ENCODE data around the gene SEMA3G. TPM values are rescaled to one million over a fixed set of nuclear protein-coding genes. Genes with fewer than 3 reads are reported as not detected.

SEMA3G gene
- total RNA-seq (10 to 100 TPM in 1 of 4 donors, 1 to 10 TPM in 3; 4.7 to 13.1 (median 8.3) TPM), polyA plus RNA-seq (11.2 TPM)
- long read RNA-seq, donor 1, partial matches to known transcripts = 37 of 39 reads
- long read RNA-seq, donor 1, other reads (novel, unspliced or antisense) = 2 of 39 reads
- long read RNA-seq, donor 2, partial matches to known transcripts = 13 of 15 reads
- long read RNA-seq, donor 2, other reads (novel, unspliced or antisense) = 2 of 15 reads
- long read RNA-seq, donor 3, full-length matches to known transcripts = 3 of 57 reads
- long read RNA-seq, donor 3, partial matches to known transcripts = 46 of 57 reads
- long read RNA-seq, donor 3, other reads (novel, unspliced or antisense) = 8 of 57 reads
- long read RNA-seq, donor 4, full-length matches to known transcripts = 1 of 24 reads
- long read RNA-seq, donor 4, partial matches to known transcripts = 18 of 24 reads
- long read RNA-seq, donor 4, other reads (novel, unspliced or antisense) = 5 of 24 reads

DNA sequence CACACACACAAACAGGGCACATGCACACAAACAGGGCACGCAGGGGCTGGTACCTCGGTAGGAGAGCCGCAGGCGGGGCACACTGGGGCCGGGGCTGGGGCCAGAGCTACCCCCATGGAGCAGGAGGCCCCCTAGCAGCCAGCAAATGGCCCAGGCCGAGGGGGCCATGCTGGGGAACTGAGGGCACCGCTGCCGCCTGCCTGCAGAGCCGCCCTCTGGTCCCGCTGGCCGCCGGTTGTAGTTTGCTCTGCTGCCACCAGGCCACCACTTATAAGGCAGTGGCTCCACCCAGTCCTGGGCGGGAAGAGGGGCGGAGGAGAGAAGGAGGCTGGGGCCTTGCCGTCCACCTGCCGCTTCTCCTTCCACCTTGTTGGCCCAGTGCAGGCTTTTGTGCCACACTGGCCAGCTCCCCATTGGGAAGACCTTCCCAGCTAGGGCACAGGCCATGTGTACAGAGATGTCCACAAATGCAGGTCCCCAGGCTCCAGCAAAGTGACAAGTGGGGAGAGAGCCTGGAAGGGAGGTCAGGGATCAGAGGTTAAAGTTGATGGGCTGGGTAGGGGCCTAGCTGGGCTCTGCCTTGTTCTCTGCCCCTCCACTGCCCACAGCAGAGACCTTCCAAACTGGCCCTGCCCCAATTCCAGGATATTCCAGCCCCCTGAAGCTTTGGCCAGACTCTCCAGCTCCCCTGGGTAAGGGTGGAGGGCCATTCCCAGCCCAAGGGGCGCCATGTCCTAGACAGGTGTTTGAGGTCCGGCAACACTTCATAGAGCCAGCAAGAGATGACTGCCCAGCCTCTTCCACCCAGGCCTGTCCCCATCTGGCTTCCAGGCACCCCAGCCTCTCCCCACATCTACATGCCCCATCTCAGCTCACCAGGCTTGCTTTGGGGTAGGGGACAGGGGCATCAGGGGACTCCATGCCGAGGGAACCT lies at the start of gene SEMA3G:
TSS of gene SEMA3G (minus strand) at position 244 of the 934 bp plus-strand sequence. CDS start at position 168, 76 bp downstream.
- Histone ChIP-seq H3K4me3 (ENCODE audit: low read length) (no peak within 1 kb of the TSS), H3K9me3 (ENCODE audit: control insufficient read depth, low read length) (no peaks in the 10 kb centered on the region), H3K27me3 (ENCODE audit: control insufficient read depth, insufficient read depth) (no peaks in the 10 kb centered on the region), H3K27ac (ENCODE audit: low read length) (no peak within 1 kb of the TSS), H3K4me1 (ENCODE audit: control insufficient read depth, insufficient read depth, low read length) (peaks cover 5% of the 10 kb centered on the region)
- DNase-seq (peak; percentile 76 to 90 (median 89)), ATAC-seq (peak; percentile 59 to 68)
- WGBS = 32% methylated on average over 19 of the region's 19 CpGs
- intact Hi-C loops (cut with DNase I) = no loop called here

DNA sequence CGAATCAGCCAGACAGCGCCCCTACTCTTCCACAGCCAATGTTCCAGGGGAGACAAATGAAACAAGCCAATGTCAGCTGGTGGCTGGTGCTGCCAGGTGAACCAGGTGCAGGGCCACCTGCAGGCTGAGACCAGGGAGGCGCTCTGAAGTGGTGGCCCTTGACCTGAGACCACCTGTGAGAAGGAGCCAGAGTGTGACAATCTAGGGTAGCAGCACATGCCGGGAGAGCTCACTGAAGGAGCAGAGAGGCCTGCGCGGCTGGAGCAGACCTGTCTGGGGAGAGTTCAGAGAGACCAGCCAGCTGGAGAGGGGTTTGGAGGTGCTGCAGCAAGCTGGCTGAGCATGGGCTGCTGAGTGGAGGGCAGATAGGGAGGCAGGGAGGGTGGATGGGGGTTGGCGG lies 49.5 kb upstream of the SEMA3G start:
- Histone ChIP-seq H3K9me3 (ENCODE audit: control insufficient read depth, low read length) (no peaks in the 10 kb centered on the region), H3K27me3 (ENCODE audit: control insufficient read depth, insufficient read depth) (no peaks in the 10 kb centered on the region), H3K4me3 (ENCODE audit: low read length) (no peak overlapping the region), H3K27ac (ENCODE audit: low read length) (peak overlapping the region; percentile 3), H3K4me1 (ENCODE audit: control insufficient read depth, insufficient read depth, low read length) (peaks cover 7% of the 10 kb centered on the region)
- intact Hi-C loops (cut with DNase I) = no loop called here
- DNase-seq (no peak), ATAC-seq (no peak)
- 74% methylated on average over 7 of the region's 7 CpGs for WGBS

DNA sequence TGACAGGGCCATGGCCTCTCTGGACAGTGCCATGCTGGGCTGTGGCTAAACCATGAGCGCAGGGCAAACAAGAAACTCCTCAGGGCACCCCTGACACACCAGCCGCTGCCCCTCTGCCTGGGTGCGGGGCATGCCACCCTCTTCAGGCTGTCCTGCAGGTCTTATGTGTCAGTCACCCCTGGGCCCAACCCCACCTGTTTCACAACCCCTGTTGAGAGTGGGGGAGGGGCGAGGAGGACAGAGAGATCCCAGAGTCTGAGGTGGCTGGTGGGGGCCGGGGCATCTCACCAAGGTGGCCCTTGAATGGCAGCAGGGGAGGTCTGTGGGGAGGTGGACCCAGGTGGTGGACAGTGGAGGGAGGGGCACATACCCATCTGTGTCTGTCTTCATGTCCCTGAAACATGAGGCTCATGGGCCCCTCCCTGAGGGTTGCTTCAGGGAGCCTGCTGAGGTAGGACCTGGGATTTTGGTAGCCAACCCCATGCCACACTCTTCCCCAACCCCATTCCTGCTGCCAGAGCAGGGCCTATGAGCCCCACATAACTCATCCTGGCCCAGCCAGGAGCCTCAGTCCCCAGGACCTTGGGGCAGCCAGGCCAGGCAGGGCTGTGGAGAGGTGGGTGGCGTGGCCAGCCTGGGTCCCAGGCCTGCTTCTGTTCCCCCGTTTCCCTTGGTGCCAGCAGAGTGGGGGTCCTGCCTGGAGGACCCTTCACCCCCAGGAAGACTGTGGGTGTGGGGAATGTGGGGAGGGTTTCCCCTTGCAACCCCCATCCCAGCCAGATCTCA lies 48.5 kb upstream of the SEMA3G start:
- Histone ChIP-seq H3K4me3 (ENCODE audit: low read length) (no peak overlapping the region), H3K4me1 (ENCODE audit: control insufficient read depth, insufficient read depth, low read length) (peaks cover 7% of the 10 kb centered on the region), H3K9me3 (ENCODE audit: control insufficient read depth, low read length) (no peaks in the 10 kb centered on the region), H3K27ac (ENCODE audit: low read length) (no peak overlapping the region), H3K27me3 (ENCODE audit: control insufficient read depth, insufficient read depth) (no peaks in the 10 kb centered on the region)
- no peak for DNase-seq
- WGBS = 92% methylated on average over 7 of the region's 7 CpGs
- ATAC-seq = no peak
- intact Hi-C loops (cut with DNase I) = no loop called here

DNA sequence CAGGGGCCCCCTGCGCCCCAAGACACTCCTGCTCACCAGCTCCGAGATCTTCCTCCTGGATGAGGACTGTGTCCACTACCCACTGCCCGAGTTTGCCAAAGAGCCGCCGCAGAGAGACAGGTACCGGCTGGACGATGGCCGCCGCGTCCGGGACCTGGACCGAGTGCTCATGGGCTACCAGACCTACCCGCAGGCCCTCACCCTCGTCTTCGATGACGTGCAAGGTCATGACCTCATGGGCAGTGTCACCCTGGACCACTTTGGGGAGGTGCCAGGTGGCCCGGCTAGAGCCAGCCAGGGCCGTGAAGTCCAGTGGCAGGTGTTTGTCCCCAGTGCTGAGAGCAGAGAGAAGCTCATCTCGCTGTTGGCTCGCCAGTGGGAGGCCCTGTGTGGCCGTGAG lies 47.2 kb upstream of the SEMA3G start:
- no peak overlapping the region for H3K4me3 ChIP-seq (ENCODE audit: low read length)
- no peak for ATAC-seq
- no peak for DNase-seq
- intact Hi-C loops (cut with DNase I) = no loop called here
- peaks cover 7% of the 10 kb centered on the region for H3K4me1 ChIP-seq (ENCODE audit: control insufficient read depth, insufficient read depth, low read length)
- no peaks in the 10 kb centered on the region for H3K9me3 ChIP-seq (ENCODE audit: control insufficient read depth, low read length)
- WGBS = 92% methylated on average over 21 of the region's 21 CpGs
- no peaks in the 10 kb centered on the region for H3K27me3 ChIP-seq (ENCODE audit: control insufficient read depth, insufficient read depth)
- H3K27ac ChIP-seq (ENCODE audit: low read length) = no peak overlapping the region

DNA sequence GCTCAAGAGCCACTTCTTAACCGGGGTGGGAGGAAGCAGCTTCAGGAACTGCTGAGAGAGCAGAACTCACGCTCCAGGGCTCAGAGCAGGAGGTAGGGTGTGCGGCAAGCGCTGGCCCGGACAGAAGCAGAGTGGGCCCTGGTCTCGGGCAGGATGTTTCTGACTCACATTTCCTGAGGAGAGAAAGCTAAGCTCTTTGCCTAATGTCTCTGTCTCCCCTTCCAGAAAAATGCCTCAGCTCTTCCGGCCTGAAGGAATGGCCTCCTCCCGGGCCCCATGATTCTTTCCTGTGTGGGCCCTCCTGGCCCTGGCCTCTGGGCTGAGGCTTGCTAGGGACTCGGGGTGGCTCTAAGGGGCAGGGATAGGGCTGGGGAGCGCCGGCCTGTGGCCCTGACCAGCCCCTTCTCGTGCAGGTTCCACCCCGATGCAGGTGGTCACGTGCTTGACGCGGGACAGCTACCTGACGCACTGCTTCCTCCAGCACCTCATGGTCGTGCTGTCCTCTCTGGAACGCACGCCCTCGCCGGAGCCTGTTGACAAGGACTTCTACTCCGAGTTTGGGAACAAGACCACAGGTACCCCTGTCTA lies 46.1 kb upstream of the SEMA3G start:
- peak overlapping the region; percentile 48 for H3K27ac ChIP-seq (ENCODE audit: low read length)
- intact Hi-C loops (cut with DNase I) = no loop called here
- peak; percentile 44 to 72 for ATAC-seq
- no peaks in the 10 kb centered on the region for H3K9me3 ChIP-seq (ENCODE audit: control insufficient read depth, low read length)
- WGBS = 64% methylated on average over 23 of the region's 23 CpGs
- H3K27me3 ChIP-seq (ENCODE audit: control insufficient read depth, insufficient read depth) = no peaks in the 10 kb centered on the region
- DNase-seq = peak; percentile 66 to 85 (median 82)
- H3K4me1 ChIP-seq (ENCODE audit: control insufficient read depth, insufficient read depth, low read length) = peaks cover 7% of the 10 kb centered on the region
- H3K4me3 ChIP-seq (ENCODE audit: low read length) = no peak overlapping the region

DNA sequence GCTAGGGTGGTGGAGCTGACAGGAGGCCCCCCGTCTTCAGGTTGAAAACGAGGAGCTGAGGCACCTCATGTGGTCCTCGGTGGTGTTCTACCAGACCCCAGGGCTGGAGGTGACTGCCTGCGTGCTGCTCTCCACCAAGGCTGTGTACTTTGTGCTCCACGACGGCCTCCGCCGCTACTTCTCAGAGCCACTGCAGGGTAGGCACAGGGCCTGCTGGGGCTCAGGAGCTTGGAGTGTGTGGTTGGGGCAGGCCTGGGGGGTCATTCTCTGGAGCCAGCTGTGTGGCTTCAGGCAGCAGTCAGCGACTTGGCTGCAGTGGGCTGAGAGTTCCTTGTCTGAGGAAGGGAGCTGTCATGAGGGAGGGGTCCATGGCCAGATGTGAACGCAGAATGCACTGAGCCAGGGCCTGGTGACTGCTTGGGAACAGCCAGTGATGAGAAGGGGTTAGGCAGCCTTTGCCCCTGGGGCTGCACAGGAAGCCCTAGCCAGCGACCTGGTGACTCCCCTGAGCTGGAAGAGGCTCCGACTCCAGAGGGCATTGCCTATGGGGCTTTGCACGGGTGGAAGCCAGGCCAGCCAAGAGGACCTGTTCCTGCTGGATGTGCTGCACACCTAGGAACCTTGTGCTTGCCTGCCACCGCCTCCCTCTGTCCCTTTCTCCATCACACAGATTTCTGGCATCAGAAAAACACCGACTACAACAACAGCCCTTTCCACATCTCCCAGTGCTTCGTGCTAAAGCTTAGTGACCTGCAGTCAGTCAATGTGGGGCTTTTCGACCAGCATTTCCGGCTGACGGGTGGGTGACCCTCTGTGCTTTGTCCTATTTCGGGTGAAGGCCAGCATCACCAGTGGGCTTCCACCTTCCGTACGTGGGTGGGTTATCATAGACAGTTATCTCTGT lies 45.4 kb upstream of the SEMA3G start:
- ATAC-seq = no peak
- Histone ChIP-seq H3K27me3 (ENCODE audit: control insufficient read depth, insufficient read depth) (no peaks in the 10 kb centered on the region), H3K4me1 (ENCODE audit: control insufficient read depth, insufficient read depth, low read length) (peaks cover 6% of the 10 kb centered on the region), H3K9me3 (ENCODE audit: control insufficient read depth, low read length) (no peaks in the 10 kb centered on the region), H3K27ac (ENCODE audit: low read length) (peak overlapping the region; percentile 31), H3K4me3 (ENCODE audit: low read length) (no peak overlapping the region)
- 66% methylated on average over 22 of the region's 22 CpGs for WGBS
- intact Hi-C loops (cut with DNase I) = no loop called here
- no peak for DNase-seq

DNA sequence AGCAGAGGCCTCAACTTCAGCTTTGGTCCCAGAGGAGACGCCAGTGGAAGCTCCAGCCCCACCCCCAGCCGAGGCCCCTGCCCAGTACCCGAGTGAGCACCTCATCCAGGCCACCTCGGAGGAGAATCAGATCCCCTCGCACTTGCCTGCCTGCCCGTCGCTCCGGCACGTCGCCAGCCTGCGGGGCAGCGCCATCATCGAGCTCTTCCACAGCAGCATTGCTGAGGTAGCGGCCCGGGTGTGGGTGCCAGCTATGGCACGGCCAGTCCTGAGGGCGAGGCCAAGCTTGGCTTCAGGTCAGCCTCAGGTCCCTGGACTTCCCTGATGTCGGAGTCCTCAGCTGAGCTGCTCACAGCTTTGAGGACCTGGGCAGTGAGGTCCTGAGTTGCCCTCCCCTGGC lies 44.5 kb upstream of the SEMA3G start:
- H3K27ac ChIP-seq (ENCODE audit: low read length) = no peak overlapping the region
- DNase-seq = no peak
- intact Hi-C loops (cut with DNase I) = no loop called here

DNA sequence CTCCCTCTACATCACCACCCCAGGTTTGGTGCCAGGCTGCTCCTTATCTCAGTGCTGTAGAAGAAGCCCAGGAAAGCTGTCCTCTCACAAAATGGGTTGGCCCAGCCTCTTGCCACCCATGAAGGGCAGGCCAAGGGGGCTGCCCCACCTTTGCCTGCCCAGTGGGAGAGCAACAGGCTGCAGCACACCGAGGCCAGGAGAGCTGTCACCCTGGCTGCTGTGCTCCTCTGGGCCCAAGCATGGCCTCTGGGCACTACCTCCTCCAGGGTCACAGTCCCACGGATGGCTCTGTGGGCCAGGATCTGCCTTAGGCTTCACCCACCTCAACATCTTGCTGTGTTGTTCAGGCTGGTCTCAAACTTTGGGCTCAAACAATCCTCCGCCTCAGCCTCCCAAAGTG lies 43.8 kb upstream of the SEMA3G start:
- DNase-seq (no peak), ATAC-seq (no peak)
- Histone ChIP-seq H3K27ac (ENCODE audit: low read length) (no peak overlapping the region), H3K4me1 (ENCODE audit: control insufficient read depth, insufficient read depth, low read length) (peaks cover 12% of the 10 kb centered on the region), H3K9me3 (ENCODE audit: control insufficient read depth, low read length) (no peaks in the 10 kb centered on the region), H3K4me3 (ENCODE audit: low read length) (no peak overlapping the region), H3K27me3 (ENCODE audit: control insufficient read depth, insufficient read depth) (no peaks in the 10 kb centered on the region)
- 85% methylated on average over 3 of the region's 3 CpGs for WGBS
- intact Hi-C loops (cut with DNase I) = no loop called here

More for the DNA sequence above, 44.5 kb upstream of the SEMA3G start:
- ATAC-seq = no peak
- H3K27me3 ChIP-seq (ENCODE audit: control insufficient read depth, insufficient read depth) = no peaks in the 10 kb centered on the region
- H3K4me3 ChIP-seq (ENCODE audit: low read length) = no peak overlapping the region
- 91% methylated on average over 18 of the region's 18 CpGs for WGBS
- H3K4me1 ChIP-seq (ENCODE audit: control insufficient read depth, insufficient read depth, low read length) = peaks cover 13% of the 10 kb centered on the region
- no peaks in the 10 kb centered on the region for H3K9me3 ChIP-seq (ENCODE audit: control insufficient read depth, low read length)

DNA sequence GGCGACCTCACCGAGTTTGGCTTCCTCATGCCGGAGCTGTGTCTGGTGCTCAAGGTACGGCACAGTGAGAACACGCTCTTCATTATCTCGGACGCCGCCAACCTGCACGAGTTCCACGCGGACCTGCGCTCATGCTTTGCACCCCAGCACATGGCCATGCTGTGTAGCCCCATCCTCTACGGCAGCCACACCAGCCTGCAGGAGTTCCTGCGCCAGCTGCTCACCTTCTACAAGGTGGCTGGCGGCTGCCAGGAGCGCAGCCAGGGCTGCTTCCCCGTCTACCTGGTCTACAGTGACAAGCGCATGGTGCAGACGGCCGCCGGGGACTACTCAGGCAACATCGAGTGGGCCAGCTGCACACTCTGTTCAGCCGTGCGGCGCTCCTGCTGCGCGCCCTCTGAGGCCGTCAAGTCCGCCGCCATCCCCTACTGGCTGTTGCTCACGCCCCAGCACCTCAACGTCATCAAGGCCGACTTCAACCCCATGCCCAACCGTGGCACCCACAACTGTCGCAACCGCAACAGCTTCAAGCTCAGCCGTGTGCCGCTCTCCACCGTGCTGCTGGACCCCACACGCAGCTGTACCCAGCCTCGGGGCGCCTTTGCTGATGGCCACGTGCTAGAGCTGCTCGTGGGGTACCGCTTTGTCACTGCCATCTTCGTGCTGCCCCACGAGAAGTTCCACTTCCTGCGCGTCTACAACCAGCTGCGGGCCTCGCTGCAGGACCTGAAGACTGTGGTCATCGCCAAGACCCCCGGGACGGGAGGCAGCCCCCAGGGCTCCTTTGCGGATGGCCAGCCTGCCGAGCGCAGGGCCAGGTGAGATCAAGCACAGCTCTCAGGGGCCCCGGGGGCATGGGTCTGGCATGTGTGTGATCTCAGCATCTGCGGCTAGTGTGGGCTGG lies 43.1 kb upstream of the SEMA3G start:
- Histone ChIP-seq H3K27me3 (ENCODE audit: control insufficient read depth, insufficient read depth) (no peaks in the 10 kb centered on the region), H3K9me3 (ENCODE audit: control insufficient read depth, low read length) (no peaks in the 10 kb centered on the region), H3K4me1 (ENCODE audit: control insufficient read depth, insufficient read depth, low read length) (peaks cover 16% of the 10 kb centered on the region), H3K27ac (ENCODE audit: low read length) (no peak overlapping the region), H3K4me3 (ENCODE audit: low read length) (no peak overlapping the region)
- ATAC-seq (no peak), DNase-seq (peak in 2 of 3 donors; percentile 51 to 53)
- intact Hi-C loops (cut with DNase I) = no loop called here
- WGBS = 95% methylated on average over 59 of the region's 59 CpGs

Measured in right cardiac atrium (tissue), 5 donors.